LoVo (cell line): ENCODE measurements around the gene MAGI3.
"Not testable (repeated sequence)": the region's sequence is repeated elsewhere in the genome, so short reads cannot be mapped to it uniquely, and the experiment has no call there.

ENCODE experiments used
- DNase-seq: peaks from one replicate; pipeline ENCODE4 v3.0.0-alpha.2; 2016; ENCODE audit warnings: low spot score

The MAGI3 gene

DNA sequence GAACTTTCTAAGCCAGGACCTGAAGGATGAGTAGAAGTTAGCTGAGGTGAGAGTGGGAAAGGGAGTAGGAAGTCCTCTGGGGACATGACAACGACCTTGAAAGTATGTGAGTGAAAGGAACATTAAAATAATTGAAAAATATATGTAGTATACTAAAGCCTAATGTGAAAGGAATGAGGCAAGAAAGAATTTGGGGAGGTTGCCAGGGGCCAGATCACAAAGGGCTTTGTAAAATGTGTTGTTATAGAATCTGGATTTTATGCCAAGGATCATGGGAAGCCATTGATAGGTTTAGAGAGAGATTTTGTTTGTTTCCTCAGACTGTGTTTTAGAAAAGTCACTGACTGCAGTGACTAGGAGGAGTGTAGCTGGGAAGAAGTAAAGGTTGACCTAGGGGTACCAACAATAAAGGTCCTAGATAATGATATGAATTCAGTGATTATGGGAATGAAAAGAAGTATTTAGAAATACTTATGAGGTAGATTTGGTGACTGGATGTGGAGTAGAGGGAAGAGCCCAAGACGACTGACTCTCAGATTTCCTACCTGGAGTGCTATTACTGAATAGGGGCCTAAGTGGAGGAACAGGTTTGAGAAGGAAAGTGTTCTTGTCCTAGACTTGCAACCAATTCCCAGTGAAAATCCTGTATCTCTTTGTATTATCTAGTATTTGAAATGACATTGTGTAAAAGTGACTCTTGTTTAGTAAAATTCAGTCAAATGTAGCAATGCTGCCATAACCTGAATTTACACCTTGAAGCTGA is 189.1 kb downstream of the MAGI3 start:
- DNase-seq, result no peak

DNA sequence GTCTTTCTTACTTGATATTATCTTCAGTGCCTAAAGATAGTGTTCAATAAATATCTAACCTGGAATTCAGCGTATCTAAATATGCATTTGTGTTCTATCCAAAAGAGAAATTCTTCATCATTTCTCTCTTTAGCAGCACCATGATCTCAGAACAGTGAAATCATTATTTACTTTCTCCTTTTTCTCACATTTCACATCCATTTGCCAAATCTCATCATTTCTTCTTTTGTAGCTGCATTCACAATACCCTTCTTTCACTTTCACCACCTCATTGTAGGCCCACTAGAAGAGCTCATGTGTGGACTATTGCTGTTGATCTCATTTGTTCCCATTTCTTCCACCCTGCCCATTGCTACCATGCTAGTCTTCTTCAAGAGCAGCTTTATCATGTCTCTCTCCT is 191.0 kb downstream of the MAGI3 start:
- DNase-seq, result no peak

DNA sequence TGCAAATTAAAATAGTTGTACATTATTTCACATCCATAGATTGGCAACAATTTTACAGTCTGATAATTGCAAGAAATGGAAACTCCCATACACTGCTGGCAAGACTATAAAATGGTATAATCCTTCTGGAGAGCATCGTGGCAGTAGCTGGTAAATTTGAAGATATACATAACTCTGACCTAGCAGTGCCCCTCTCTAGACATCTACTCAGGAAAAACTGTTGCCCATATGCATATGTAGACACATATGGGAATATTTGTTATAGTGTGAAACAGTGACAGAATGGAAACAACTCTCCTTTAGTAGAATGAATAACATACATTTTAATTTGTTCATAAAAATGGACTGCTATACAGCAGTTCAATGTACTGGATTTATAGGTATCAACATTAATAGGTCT is 191.8 kb downstream of the MAGI3 start:
- DNase-seq, result no peak

DNA sequence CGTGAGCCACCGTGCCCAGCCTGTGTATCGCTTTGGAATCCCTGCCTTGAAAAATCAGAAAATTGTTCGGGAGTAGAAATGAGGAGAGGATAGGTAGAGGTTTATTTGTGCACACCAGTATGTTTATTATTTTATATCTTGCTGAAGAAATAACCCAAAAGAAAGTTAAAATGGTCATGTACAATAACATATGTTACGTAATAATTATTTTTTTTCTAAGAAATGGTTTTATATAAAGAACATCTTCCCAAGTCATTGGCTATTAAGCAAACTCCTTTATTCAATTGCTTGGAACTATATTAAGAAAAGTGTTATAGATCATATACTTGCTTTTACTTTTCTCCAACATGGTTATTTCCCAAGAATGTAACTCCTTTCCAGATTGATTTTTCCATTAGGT is 197.2 kb downstream of the MAGI3 start:
- no peak for DNase-seq

DNA sequence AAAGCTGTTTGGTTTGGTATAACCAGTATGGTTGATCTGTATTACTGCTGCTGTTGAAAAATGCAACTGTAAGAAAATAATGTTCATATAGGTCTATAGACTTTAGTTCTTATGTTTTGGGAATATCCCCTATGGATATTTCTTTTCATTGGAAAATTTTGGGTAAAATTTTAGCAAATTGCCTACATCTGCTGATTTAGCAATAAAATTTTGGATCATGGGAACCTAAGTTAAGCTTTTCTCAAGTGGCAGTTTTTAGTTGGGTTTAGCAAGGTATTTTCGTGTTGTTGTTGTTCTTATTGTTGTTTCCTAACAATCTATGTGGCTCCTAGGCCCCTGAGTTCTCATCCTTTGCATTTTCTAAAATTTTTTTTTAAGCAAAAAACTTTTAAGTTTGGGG is 201.9 kb downstream of the MAGI3 start:
- no peak for DNase-seq

DNA sequence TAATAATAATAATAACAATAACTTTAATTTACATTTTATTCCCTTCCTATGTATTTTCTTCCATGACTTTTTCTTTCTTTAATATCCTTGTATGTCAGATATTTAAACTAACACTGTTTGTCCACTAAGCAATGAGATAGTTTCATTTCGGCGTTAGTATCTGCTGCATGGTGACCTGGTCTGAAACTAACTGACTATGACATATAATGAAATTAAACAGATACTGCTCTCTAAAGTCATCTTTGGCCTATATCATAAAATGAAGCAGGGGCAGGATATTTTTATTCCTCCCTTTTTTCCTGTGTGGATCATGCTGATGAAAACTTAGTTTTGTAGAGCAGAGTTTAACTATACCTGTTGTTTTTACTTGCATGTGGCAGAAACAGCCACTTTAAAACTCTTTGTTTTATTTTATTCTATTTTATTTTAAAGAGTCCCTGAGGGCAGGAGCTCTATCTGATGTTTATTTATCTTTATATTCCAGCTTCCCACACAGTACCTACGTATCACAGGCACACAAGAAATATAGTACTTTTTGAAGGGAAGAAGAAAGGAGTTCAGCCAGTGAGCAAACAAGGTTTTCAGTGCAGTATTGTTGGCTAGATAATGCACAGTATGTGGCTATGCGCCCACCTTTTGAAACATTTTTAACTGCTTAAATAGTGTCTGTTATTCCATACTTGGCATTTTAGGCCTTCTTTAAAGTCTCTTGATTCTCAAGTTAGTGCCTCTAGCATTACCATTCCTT is 203.4 kb downstream of the MAGI3 start:
- DNase-seq, result no peak

DNA sequence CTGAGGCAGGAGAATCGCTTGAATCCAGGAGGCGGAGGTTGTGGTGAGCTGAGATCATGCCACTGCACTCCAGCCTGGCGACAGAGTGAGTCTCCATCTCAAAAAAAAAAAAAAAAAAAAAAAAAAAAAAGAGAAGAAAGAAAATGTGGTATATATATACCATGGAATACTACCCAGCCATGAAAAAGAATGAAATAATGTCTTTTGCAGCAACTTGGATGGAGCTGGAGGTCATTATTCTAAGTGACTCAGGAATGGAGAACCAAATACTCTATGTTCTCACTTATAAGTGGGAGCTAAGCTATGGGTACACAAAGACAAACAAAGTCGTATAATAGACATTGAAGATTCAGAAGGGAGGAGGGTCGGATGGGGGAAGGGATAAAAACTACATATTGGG is 214.2 kb downstream of the MAGI3 start:
- not testable (repeated sequence) for DNase-seq

DNA sequence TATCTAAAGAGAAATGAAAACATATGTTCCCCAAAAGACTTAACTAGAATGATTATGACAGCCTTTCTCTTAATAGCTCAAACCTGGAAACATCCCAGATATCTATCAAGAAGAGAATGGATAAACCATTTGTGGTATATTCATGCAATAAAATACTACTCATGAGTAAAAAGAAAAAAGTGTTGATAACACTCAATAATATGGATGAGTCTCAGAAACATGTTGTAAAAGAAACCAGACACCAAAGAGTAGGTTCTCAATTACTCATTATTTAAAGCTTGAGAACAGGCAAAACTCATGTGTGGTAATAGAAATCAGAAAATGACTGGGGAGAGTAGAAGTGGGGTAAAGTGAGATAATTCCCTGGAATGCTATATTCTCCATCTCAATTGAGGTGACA is 214.8 kb downstream of the MAGI3 start:
- DNase-seq, result no peak

DNA sequence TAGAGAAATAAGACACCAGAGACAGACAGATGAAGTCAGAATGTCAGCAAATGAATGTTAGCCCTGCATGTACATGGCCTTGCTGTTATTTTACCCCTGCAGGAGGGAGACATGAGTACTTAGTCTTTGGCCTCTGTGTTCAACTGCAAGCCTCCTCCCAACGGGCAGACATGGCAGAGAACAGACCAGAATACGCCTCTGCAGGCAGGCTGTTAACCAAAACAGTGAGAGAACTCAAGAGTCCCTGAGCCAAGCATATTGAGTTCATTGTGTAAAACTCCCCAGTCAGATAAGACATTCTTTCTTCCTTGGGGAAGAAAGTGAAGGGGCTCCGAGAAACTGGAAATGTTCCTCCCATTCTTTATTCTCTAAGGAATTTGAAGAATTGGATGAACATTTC is 218.1 kb downstream of the MAGI3 start:
- no peak for DNase-seq

DNA sequence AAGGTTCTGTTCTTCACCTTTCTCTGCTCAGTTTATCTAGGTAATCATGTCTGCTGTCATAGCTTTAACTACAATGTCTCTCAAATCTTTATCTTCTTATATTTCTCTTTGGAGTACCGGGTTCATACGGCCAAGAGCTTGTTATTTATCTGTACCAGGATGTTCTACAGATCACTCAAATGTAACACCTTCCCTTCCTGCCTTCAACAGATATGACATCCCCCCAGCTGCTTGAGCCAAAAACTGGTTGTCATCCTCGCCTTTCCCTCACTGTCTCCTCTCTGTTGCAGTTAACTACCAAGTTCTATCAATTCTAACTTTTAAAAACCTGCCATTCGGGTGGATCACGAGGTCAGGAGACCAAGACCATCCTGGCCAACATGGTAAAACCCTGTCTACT is 220.1 kb downstream of the MAGI3 start:
- no peak for DNase-seq

DNA sequence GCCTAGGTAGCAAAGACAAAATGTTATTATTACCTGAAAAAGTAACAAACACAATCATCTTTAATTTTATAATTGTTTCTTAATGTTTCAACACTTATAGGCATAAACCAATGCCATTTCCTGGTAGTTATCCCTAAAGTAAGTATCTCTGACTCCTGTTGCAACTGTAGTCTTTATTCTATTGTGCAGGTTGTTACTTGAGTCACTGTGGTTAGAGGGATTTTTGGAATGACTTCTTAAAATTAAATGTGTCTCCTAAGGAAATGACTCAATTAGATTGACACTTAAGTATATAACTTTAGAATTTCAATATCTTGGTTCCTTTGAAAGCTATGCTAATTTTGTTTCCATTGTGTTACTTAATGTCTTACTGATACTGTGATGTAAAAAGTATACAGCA is 225.1 kb downstream of the MAGI3 start:
- no peak for DNase-seq

DNA sequence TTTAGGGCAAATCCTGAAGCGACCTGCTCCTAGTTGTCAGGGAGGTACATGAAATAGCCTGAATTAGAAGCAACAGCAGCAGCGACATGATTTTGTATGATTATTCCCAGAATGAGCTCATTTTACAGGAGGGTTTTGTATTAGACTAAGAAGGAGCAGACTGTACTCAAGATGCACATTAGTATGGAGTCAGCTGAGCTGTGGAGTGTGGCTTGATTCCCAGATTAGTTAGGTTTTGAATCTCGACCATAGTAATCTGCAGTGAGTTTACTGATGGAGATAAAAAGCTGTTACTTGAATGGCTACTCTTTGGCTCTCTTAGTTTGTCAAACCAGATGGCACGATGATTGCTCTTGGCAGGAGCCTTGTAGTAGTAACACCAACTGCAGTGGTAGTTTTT is 225.8 kb downstream of the MAGI3 start:
- no peak for DNase-seq

DNA sequence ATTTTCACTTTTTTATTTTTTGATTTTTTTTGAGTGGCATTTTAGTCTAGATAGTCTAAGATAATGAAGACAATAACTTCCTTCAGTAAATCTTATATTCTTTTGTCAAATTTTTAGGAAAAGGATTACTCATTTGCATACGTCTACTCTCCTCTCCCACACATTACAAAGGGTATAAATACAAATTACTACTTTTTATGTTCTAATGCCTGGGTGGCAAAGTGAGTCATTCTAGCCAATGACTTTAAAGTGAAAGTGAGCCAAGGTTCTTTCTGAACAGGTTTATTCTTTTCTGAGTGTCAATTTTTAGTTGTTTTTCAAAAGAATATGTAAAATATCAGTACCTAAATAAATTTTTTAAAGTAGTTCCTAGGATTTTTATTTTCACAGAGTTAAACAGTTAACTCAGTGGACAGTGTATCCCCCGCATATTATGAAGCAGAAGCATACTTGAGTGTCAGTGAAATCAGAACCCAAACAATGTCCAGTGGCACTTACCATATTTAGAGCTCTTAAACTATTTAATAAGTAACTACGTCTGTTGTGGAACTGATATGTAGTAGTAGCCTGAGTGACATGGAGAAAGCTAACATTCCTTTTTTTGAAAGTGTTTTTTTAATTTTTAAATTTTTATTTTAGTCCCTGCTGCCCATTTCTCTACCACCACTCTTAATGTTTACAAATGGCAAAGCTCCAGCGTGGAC is 227.3 kb downstream of the MAGI3 start:
- DNase-seq, result no peak

DNA sequence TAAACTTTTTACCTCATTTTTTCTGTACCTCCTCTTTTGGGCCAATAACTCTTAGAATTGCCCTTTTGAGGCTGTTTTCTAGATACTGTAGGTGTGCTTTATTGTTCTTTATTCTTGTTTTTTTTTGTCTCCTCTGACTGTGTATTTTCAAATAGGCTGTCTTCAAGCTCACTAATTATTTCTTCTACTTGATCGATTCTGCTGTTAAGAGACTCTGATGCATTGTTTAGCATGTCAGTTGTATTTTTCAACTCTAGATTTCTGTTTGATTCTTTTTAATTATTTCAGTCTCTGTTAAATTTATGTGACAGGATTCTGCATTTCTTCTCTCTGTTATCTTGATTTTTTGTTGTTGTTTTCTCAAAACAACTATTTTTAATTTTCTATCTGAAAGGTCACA is 238.7 kb downstream of the MAGI3 start:
- DNase-seq, result no peak

DNA sequence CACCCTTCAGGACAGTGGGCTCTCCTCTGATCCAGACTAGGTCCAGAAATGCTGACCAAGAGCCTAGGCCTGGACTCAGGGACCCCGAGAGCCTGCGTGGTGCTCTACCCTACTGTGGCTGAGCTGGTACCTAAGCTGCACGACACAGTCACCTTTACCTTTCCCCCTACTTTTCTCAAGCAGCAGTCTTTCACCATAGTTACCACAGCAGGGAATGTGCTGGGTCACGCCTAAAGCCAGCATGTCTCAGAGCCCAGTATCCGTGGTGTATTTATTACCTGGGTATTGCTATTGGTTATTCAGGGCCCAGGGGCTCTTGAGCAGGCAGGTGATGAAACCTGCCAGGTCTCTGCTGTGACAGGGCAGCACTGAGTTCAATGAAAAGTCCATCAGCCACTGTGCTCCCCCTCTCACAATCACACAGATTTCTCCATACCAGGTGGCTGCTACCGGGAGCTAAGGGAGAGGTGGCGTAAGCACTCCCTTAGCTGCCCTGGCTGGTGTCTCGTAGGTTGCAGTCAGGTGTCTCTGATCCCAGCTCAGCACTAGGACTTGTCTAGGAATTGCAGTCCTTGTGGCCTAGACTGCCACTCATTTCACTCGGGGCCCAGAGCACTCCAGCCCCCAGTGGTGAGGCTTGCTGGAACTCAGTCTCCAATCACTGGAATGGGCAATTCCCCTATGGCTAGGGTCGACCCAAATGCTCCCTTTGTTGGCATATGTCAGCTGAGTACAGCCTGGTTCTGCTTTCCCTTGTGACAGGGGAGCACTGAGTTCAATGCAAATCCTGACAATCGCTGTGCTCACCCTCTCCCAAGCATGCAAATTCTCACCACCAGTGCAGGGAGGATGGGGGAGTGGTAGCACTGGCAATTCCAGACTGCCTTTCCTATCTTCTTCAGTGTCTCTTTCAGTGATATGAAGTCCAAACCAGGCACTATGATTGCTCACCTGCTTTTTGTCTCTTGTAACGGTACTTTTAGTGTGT is 240.3 kb downstream of the MAGI3 start:
- no peak for DNase-seq

DNA sequence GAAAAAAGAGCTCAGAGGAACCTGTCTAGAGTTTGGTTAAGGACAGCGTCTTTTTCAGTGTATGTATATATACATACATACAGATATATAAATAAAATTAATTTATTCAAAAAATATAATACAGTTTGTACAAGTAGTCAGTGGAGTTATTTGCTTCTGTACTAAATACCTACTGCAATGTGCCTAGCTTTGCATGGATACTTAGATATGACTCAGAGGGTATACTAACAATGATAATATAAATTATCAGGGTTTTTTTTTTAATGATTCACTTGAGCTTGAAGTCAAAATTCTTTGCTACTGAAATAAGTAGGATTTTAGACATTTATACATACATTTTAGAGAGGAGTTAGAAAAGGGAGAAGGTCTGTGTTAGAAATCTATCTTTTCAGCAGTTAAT is 251.1 kb downstream of the MAGI3 start:
- no peak for DNase-seq

DNA sequence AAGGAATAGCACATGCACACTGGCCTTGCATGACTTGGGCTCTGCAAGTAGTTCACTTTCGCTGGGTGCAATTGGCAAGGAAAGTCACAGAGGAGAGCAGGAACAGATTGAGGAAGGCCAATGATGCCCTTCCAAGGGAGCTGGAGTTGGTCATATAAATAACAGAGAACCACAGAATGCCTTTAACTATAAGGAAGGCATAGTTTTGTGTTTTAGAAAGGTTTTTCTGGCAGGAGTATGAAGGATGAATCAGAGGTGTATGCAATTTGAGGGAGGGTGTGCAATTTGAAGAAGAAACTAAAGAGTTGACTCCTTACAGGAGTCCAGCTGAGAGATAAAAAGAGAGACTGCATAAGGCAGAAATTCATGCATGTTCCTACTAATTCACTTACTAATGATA is 256.8 kb downstream of the MAGI3 start:
- no peak for DNase-seq

DNA sequence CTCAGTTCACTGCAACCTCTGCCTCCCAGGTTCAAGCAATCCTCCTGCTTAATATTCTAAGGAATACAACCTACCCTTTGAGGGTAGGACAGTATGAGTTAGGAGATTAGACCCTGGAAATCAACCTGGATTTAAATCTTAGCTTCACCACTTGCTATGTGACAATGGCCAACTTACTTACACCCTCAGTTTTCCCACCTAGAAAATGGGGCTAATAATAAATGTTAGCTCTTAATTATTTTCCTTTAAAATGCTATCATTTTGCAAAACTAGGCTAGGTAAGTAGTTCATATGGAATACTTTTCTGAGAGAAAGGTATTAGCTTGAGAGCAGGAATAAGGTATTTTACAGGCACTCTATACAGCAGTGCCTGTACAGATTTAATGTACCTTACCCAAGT is 258.2 kb downstream of the MAGI3 start:
- no peak for DNase-seq

DNA sequence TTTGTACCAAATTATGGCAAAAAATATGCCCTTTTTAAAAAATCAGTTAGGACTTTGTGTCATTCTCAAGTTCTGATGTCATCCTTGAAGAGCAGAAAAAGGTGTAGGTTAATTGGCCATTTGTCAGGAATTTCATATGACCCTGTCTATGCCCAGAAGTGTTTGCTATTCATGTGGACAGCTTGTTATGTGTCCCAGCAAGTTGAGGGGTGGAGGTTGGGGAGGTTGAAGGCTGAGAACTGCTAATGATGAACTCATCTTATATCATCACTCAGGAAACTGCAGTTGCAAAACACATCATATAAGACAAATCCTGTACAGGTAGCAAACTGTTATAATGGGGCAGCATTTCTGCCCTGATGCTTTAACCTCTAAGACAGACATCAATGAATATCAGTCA is 262.5 kb downstream of the MAGI3 start:
- no peak for DNase-seq

DNA sequence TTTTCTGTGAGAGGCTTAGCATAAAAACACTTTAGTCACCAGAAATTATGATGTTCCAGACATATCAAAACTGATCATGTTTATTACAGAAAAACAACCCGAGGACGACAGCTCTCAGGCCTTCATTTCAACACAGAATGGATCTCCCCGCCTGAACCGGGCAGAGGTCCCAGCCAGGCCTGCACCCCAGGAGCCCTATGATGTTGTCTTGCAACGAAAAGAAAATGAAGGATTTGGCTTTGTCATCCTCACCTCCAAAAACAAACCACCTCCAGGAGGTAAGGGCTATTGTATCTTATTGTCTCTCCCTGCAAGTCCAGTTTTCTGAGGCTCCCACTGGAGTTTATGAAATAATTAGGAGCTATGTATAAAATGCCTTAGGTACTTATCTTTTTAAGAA is 263.4 kb downstream of the MAGI3 start:
- no peak for DNase-seq

DNA sequence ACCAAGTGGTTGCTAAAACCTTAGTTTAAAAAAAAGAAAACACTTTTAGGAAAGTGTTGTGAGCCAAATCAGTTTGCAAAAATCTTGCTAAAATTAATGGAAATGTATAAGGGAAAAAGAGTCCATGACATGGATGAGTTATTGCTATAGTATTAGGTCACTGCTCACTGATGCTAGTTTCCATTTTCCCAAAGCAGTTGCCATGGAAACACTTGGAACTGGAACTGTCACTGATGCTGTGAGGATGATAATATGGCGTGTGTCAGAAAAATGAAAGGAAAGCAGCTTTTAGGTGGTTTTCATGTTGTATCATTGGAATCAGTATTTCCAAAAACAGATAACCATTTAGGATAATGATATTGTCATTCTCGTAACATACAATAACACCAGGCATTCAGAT is 264.6 kb downstream of the MAGI3 start:
- DNase-seq, result no peak

DNA sequence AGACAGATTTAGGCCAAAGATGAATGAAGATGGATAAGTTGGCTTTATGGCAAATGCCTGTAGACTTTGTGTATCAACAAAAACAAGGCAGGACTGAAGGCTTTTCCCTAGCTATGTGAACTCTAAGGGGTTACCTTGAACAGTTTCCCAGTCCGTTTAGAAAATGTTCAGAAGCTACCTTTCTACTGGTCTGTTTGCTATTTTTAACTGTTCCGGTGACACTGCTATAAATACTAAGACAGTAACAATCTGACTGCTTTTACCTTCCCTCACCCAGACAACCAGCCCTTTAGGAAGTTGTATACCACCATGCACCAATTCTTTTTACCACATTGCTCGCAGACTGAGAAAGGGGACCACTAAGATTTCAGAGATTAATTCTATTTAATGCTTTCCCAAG is 266.8 kb downstream of the MAGI3 start:
- DNase-seq, result no peak
